DLD1 (cell line): ENCODE results near the gene GNL3.

ENCODE experiments used
- in situ Hi-C: cut with HindIII; loops from 2 replicates; pipeline ENCODE4 v1.10.0; 2017; ENCODE audit warnings: low sequenced_read_pairs

GNL3 gene

GRCh38 chr3:52685285-52685708 lies 535 bp upstream of the GNL3 start:
- in situ Hi-C loops, result no loop called here

GRCh38 chr3:52688266-52688665 lies 2.4 kb downstream of the GNL3 start:
- in situ Hi-C loops, result no loop called here

- in situ Hi-C loops, result no loop called here
These were observed 3.3 kb downstream of the GNL3 start for GRCh38 chr3:52689151-52689550.

GRCh38 chr3:52690560-52690959 lies 4.7 kb downstream of the GNL3 start:
- in situ Hi-C loops, result no loop called here

- in situ Hi-C loops, result no loop called here
These were observed 7.2 kb downstream of the GNL3 start for GRCh38 chr3:52693071-52693470.

GRCh38 chr3:52694528-52695189 lies 8.8 kb downstream of the GNL3 start:
- in situ Hi-C loops, result no loop called here

- in situ Hi-C loops, result no loop called here
These were observed 10.2 kb downstream of the GNL3 start for GRCh38 chr3:52695798-52696671.

GRCh38 chr3:52696830-52697631 lies 11.2 kb downstream of the GNL3 start:
- in situ Hi-C loops, result no loop called here

GRCh38 chr3:52697632-52697965 lies 11.8 kb downstream of the GNL3 start:
- in situ Hi-C loops, result no loop called here

GRCh38 chr3:52703341-52703740 lies 17.5 kb downstream of the GNL3 start:
- in situ Hi-C loops, result no loop called here

GRCh38 chr3:52704611-52705437 lies 19.0 kb downstream of the GNL3 start:
- in situ Hi-C loops, result no loop called here

- in situ Hi-C loops, result no loop called here
These were observed 19.5 kb downstream of the GNL3 start for GRCh38 chr3:52705438-52705687.

- in situ Hi-C loops, result no loop called here
These were observed 20.2 kb downstream of the GNL3 start, which contains the start of the genes GLT8D1 and SPCS1 for GRCh38 chr3:52705688-52706686. TSS of gene GLT8D1 (minus strand) at chr3:52705791. CDS start at chr3:52700460, 5,331 bp downstream. TSS of gene SPCS1 (plus strand) at chr3:52706106. CDS start at chr3:52706247, 141 bp downstream.

- in situ Hi-C loops, result no loop called here
These were observed 21.8 kb downstream of the GNL3 start for GRCh38 chr3:52707585-52707984.

GRCh38 chr3:52710512-52710911 lies 24.7 kb downstream of the GNL3 start:
- in situ Hi-C loops, result no loop called here

- in situ Hi-C loops, result no loop called here
These were observed 26.7 kb downstream of the GNL3 start for GRCh38 chr3:52712291-52713212.

GRCh38 chr3:52714335-52715302 lies 28.8 kb downstream of the GNL3 start:
- in situ Hi-C loops, result no loop called here
